SK-N-MC (cell line): ENCODE data around the gene AMIGO2.

Experiments
- DNase-seq: peaks from one replicate; pipeline ENCODE4 v3.0.0-alpha.2; 2011; ENCODE audit warnings: low read depth, low spot score
- H3K27ac ChIP-seq: fragments of 200-600 bp; sonication (generic); 2 replicates; pipeline ENCODE4 v1.5.1; 2016; ENCODE audit warnings: mixed run types
- H3K36me3 ChIP-seq: fragments of 200-600 bp; sonication (generic); 2 replicates; pipeline ENCODE4 v1.6.1; 2017; ENCODE audit warnings: antibody characterized with exemption, low read length, mixed read lengths; ENCODE audit not compliant: insufficient read depth
- H3K4me3 ChIP-seq: fragments of 200-600 bp; sonication (generic); 2 replicates; pipeline ENCODE4 v1.5.1; 2016
- H3K9ac ChIP-seq: fragments of 200-600 bp; sonication (generic); 2 replicates; pipeline ENCODE4 v1.8.0; 2017; ENCODE audit warnings: mixed run types, mixed read lengths; ENCODE audit not compliant: insufficient read length
- H3K9me3 ChIP-seq: fragments of 200-600 bp; sonication (generic); 2 replicates; pipeline ENCODE4 v1.6.1; 2017; ENCODE audit warnings: low read depth, mild to moderate bottlenecking, antibody characterized with exemption, low read length, moderate library complexity, mixed read lengths
- EZH2 ChIP-seq: fragments of 200-600 bp; sonication (generic); IDR thresholded peaks from one replicate; pipeline ENCODE4 v1.6.1; 2017; ENCODE audit warnings: antibody characterized with exemption
- FOXP2 ChIP-seq: optimal IDR thresholded peaks from 2 replicates; pipeline ENCODE3; 2011; ENCODE audit warnings: mild to moderate bottlenecking, moderate library complexity; ENCODE audit not compliant: insufficient read depth; ENCODE audit errors: extremely low read length, control extremely low read depth
- POLR2AphosphoS5 ChIP-seq: IDR thresholded peaks from 2 replicates; pipeline ENCODE4 v1.6.1; 2012; ENCODE audit warnings: mild to moderate bottlenecking, low read depth, low read length, borderline replicate concordance

AMIGO2 gene

DNA sequence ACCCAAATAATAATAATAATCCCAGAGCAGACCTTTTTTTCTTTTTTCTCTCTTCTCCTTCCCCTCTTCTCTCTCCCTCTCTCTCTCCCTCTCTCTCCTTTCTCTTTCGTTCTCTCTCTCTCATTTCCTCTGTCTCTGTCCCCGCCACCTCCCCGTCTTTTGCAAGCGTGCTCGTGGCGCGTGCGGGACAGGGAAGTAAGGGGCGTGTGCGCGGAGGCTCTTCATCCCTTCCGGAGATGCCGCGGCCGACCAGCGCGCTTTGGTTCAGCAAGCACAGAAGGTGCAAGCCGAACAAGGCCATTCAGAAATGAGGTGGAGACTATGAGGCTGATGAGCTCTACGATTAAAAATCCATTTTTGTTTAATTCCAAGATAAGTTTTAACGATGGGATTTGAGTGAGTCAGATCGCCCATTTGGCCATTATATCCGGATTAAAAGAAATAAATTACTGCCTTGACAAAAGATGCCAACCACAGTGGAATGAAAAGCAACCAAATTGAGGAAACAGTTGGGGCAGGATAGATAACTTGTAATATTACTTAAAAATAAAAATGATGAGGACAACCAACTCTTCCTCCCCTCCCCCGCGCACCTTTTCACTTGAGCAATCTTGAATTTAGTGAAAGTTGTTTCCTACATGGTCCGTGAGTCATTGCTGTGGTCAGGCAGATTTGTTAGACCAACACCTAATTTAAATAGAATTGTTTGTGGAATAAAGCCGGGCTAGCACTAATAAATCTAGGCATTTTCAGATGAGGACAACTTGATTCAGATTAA, 1.2 kb upstream of the AMIGO2 start:
- H3K36me3 ChIP-seq: no peaks in the 10 kb centered on the region
- H3K4me3 ChIP-seq: no peak overlapping the region
- no peak overlapping the region for H3K9ac ChIP-seq
- H3K27ac ChIP-seq: no peak overlapping the region
- no peaks in the 10 kb centered on the region for H3K9me3 ChIP-seq
- TF ChIP-seq FOXP2 (no peak), EZH2 (no peak), POLR2AphosphoS5 (no peak)
- DNase-seq: no peak

DNA sequence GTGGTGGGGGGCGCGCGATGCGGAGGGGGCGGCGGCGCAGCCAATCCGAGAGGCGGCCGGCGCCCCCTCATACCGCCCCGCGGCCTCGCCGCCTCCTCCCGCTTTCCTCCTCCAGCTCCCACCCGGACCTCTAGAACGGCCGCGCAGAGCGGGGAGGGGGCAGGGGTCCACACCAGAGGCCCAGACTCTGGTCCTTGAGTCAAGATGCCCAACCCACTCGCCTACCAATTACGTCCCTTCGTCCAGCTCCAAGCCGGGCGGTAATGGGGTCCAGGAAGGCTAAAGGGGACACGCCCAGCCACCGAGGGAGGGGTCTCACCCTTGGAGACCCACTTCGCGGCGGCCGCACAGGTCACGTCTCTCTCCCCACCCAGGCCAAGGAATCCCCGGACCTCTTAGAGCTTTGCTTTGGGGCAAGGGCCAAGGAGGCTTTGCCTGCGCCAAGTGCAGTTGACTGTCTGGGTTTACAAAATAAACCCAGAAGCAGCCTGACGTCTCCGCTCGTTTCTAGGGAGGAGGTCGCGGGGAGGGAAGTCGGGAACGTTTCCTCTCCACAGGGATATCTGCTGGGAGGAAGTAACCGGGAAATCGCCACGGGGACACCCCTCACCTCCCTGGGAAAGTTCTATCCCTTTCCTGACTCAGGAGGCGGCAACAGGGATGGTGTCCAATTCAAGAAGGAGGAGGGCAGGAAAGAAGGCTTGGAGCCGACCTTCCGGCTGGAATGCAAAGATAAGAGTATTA, 394 bp upstream of the AMIGO2 start:
- Histone ChIP-seq H3K9ac (no peak overlapping the region), H3K4me3 (peak overlapping the region; percentile 79), H3K9me3 (no peaks in the 10 kb centered on the region), H3K36me3 (no peaks in the 10 kb centered on the region), H3K27ac (no peak overlapping the region)
- TF ChIP-seq POLR2AphosphoS5: no peak
- TF ChIP-seq FOXP2: no peak
- TF ChIP-seq EZH2: no peak
- DNase-seq: no peak

DNA sequence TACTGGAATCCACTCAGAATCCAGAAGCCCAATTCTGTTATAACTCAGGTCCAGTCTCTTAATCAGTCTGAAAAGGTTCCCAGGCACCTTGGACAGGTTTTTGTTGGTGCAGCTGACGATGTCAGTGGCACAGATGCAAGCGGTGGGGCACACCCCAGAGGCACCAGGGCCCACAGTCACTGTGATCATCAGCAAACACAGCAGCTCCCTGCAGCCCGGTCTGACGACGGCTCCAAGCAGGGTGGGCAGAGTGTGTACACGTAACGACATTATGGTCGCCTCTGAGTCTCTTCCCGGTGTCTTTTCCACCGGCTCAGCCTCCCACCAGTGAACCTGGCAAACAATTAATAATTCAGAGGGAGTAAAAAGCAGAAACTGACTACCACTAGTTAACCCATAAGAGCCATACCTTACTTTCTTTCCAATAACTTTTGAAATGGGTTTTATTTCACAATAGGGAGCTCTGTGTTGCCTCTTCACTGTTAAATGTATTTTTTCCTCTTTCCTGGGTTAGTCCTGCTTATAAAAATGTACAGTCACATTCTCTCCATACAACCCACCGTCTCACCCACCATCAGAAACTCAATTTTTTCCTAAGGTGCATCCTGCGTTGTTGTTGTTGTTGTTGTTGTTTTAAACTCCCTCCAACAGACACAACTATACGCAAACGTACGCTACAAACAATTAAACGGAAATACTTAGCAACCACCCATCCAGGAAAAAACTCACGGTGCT, 859 bp downstream of the AMIGO2 start:
- no peak for TF ChIP-seq POLR2AphosphoS5
- TF ChIP-seq FOXP2: no peak
- TF ChIP-seq EZH2: no peak
- Histone ChIP-seq H3K9ac (no peak overlapping the region), H3K9me3 (no peaks in the 10 kb centered on the region), H3K36me3 (no peaks in the 10 kb centered on the region), H3K27ac (no peak overlapping the region), H3K4me3 (peak overlapping the region; percentile 79)
- no peak for DNase-seq

DNA sequence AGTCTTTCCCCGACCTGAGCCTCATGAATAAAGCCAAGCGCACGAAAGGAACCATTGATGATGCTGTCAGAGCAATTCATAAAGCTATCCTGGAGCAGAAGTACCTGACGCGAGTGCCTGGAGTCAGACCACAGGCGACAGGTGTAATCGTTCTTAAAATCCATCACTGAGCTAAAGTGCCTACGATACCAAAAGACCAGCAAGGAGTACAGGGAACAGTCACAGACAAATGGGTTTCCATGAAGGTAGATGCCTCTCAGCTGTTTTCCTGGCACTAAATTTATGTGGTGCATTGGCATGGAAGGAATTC, 1.7 kb downstream of the AMIGO2 start:
- H3K4me3 ChIP-seq: no peak overlapping the region
- H3K27ac ChIP-seq: no peak overlapping the region

GRCh38 chr12:47077206-47078085, 2.3 kb downstream of the AMIGO2 start:
- no peak for DNase-seq
- H3K9ac ChIP-seq: no peak overlapping the region
- TF ChIP-seq FOXP2 (no peak), POLR2AphosphoS5 (no peak), EZH2 (no peak)
- H3K9me3 ChIP-seq: no peaks in the 10 kb centered on the region
- H3K4me3 ChIP-seq: no peak overlapping the region
- H3K27ac ChIP-seq: no peak overlapping the region
- no peaks in the 10 kb centered on the region for H3K36me3 ChIP-seq

More for the DNA sequence above, 1.7 kb downstream of the AMIGO2 start:
- no peak for TF ChIP-seq FOXP2
- TF ChIP-seq EZH2: no peak
- TF ChIP-seq POLR2AphosphoS5: no peak
- Histone ChIP-seq H3K9me3 (no peaks in the 10 kb centered on the region), H3K36me3 (no peaks in the 10 kb centered on the region), H3K9ac (no peak overlapping the region)
- DNase-seq: no peak

GRCh38 chr12:47075192-47076084, 4.3 kb downstream of the AMIGO2 start:
- DNase-seq: no peak
- H3K4me3 ChIP-seq: no peak overlapping the region
- H3K36me3 ChIP-seq: no peaks in the 10 kb centered on the region
- no peaks in the 10 kb centered on the region for H3K9me3 ChIP-seq
- H3K9ac ChIP-seq: no peak overlapping the region
- TF ChIP-seq POLR2AphosphoS5 (no peak), EZH2 (no peak), FOXP2 (no peak)
- H3K27ac ChIP-seq: no peak overlapping the region

GRCh38 chr12:47074757-47075156, 5.0 kb downstream of the AMIGO2 start:
- Histone ChIP-seq H3K9ac (no peak overlapping the region), H3K4me3 (no peak overlapping the region), H3K9me3 (no peaks in the 10 kb centered on the region), H3K27ac (no peak overlapping the region), H3K36me3 (no peaks in the 10 kb centered on the region)
- DNase-seq: no peak
- TF ChIP-seq EZH2 (no peak), POLR2AphosphoS5 (no peak), FOXP2 (no peak)
